Measurements from ENCODE around the gene ATP6V0E2.

ATP6V0E2 gene

DNA sequence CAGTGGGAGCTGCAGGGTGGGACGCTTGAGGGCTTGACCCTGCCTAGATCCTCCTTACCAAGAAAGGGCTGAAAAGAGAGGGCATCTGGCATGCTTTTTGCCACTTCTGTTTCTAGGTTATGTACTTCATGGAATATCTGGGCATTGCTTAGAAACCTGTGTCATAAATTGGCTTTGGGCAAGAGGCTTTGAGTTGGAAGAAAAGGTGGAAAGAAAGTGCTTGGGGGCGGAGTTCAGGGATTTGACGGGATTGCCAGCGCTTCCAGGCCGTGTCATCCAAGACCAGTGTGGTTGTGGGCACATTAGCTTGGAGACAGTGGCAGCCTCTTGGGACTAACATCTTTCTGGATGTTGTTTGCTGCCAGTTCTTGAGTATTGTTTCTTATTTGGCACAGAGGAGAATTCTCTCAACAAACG is 34.8 kb upstream of the ATP6V0E2 start:
- no peak for DNase-seq (ENCODE audit: low read depth)

DNA sequence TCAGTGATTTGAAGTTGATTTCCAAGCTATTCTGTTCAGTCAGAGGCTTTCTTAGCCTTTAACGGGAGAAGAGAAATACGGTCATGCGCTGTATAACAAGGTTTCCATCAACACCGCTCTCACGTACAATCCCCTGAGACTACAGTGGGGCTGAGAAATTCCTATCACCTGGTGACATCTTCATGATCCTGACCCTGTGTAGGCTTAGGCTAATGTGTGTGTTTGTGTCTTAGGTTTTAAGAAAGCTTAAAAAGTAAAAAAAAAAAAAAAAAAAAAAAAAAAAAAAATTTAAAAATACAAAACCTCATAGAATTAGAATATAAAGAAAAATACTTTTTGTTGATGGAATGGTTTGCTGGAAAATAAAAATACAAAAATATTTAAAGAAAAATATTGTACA is 33.8 kb upstream of the ATP6V0E2 start:
- no peak for DNase-seq (ENCODE audit: low read depth)

DNA sequence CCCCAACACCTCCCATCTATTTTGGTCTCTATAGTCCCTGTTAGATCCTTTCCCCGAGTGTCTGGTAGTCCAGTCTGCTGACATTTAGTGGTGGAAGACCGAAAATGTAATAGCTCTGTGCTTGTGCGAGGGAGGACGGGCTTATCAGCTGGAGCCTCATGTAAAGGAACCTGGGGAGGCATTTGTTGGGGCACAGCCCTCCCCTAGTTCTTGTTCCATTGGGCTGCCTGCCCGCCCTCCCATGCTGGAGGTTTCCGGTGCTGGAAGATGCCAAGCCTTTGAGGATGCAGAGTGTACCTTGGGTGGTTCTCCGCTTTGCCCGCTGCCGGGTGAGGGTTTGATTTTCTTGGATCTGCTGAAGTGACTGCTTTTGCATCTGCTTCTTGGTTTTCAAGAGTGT is 30.2 kb upstream of the ATP6V0E2 start:
- no peak for DNase-seq (ENCODE audit: low read depth)

GRCh38 chr7:149844445-149844844 is 29.3 kb upstream of the ATP6V0E2 start:
- DNase-seq (ENCODE audit: low read depth), result no peak

DNA sequence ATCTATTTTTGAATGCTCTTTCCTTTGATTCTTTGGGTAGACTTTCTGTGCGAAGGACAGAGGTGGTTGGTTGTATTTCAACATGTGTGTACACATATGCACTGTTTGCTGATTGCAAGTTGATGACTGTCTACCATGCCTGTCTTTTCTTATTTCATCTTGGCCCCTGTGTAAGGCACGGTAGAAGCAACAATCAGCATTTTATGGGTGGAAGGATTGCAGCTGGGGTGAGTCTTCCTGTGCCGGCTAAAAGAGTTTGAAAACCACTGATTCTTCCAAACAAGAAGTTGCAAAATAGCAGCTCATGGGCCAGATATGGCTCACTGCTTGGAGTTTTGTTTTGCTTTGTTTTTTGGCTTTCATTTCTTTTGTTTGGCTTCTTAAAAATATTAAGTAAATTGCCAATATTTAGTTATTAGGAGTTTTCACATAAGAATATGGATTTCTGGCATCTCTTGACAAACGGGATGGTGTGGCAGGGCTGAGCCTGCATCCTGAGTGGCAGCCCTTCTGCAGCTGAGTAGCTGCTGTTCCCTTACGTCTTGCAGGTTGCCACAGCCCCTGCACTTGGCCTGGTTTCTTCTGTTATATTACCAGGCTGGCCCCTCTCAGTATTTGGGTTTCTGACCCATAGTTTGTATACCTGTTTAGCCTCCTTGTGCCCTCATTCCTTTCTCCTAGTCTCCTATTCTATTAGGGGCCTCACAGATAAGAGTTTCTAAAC is 28.4 kb upstream of the ATP6V0E2 start:
- no peak for DNase-seq (ENCODE audit: low read depth)

- DNase-seq (ENCODE audit: low read depth), result no peak
Observed at GRCh38 chr7:149846021-149846420, 27.7 kb upstream of the ATP6V0E2 start.

- DNase-seq (ENCODE audit: low read depth), result no peak
Observed at GRCh38 chr7:149846436-149847046, 27.2 kb upstream of the ATP6V0E2 start.

DNA sequence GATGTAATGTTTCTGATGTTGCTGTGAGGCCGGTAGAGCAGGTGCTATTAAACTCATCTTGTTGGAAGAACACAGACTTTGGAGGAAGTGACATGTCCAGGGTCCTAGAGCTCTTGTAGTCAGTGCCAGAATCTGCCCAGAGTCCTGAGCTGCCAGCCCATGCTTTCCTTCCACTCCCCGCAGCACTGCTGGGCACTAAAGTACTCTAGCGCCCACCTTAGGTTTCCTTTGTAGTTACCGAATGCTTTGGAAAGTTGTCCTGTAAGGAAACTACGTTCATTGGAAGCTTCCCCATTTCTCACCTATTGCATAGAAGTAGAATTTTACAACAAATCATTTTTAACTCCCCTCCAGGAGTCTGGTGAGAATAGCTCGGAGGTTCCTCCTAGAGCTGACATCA is 24.6 kb upstream of the ATP6V0E2 start:
- DNase-seq (ENCODE audit: low read depth), result no peak

DNA sequence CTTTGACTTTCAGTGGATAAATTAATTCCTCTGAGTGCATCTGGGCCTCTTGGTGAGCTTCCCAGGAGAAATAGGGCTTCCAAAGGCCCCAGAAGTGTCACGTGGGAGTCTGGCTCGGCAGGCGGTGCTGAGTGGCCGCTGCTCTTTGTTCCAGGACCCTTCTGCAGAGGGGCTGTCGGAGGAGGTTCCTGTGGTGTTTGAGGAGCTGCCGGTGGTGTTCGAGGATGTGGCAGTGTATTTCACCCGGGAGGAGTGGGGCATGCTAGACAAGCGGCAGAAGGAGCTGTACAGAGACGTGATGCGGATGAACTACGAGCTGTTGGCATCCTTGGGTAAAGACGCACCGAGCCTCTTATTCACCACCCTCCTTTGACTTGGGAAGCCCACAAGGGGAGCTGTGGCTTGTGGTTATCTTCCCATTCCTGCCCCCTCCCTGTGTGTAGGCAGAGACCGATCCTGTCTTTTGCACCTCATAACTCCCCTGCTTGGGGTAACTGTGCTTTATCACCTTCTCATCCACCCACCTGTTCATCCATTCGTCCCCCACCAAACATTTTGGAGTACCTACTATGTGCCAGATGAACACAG is 23.7 kb upstream of the ATP6V0E2 start:
- no peak for DNase-seq (ENCODE audit: low read depth)

DNA sequence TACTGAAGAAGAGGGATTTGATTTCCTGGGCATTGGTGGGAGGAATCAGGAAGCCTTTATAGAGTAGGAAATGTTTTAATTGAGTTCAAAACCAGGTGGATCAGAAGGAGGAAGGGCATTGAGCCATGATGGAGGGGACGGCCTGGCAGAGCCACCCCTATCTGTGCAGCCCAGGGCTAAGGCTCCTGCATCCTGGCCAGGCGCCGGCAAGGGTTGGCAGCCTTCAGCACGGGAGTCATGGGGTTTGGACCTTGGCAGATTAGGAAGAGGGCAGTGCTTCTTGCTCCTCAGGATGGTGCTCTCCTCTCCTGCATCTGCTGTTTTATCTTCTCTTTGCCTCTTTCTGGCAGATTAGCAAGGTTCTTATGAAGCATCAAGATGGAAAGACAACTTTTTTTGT is 23.1 kb upstream of the ATP6V0E2 start:
- no peak for DNase-seq (ENCODE audit: low read depth)

- no peak for DNase-seq (ENCODE audit: low read depth)
Observed at GRCh38 chr7:149851449-149851848, 22.3 kb upstream of the ATP6V0E2 start.

DNA sequence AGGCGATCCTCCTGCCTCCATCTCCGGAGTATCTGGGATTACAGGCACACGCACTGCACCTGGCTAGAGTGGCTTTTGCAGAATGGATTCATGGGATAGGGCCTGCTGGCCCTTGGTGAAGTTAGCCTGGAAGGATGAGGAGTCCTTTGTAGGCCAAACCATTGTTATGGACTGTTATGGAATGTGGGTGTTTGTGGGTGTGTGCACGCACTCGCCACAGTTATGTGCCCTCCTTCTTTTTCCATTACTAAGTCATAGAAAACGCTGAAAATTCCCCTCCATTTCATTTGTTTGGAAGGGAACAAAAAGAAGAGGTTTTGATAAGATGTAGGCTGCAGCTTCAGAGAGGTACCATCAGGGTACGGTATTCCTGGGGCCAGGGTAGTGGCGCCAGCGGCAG is 20.6 kb upstream of the ATP6V0E2 start:
- DNase-seq (ENCODE audit: low read depth), result no peak

DNA sequence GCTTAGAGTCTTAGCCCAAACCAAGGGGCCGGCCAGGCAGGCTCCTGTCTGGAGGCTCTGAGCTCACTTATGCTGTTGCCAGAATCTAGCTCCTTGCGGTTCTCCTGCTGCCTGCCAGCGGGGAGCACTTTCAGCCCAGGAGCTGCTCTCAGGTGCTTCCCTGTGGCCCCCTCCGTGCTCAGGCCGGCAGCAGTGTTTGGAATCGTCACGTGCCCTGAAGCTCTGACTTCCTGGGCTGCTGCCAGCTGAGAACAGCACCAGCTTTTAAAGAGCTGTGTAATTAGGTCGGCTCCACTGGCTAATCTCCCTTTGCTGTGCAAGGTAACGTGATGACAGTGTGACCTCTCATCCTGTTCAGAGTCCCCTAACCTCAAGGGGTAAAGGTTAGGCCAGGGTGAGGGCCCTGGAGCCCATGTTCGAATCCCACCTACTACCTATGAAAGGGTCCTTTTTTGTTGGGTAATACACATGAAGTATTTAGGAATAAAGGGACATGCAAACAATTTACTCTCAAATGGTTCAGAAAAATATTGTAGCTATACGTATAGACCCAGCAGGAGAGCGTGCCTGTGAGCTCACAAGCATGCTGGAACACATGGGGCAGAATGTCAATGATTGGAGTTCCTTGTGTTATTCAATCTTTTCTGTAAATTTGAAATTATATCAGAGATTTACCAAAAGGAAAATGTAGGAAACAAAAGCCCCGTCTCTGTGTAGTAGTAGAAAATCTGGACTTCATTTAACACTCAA is 19.0 kb upstream of the ATP6V0E2 start:
- no peak for DNase-seq (ENCODE audit: low read depth)

DNA sequence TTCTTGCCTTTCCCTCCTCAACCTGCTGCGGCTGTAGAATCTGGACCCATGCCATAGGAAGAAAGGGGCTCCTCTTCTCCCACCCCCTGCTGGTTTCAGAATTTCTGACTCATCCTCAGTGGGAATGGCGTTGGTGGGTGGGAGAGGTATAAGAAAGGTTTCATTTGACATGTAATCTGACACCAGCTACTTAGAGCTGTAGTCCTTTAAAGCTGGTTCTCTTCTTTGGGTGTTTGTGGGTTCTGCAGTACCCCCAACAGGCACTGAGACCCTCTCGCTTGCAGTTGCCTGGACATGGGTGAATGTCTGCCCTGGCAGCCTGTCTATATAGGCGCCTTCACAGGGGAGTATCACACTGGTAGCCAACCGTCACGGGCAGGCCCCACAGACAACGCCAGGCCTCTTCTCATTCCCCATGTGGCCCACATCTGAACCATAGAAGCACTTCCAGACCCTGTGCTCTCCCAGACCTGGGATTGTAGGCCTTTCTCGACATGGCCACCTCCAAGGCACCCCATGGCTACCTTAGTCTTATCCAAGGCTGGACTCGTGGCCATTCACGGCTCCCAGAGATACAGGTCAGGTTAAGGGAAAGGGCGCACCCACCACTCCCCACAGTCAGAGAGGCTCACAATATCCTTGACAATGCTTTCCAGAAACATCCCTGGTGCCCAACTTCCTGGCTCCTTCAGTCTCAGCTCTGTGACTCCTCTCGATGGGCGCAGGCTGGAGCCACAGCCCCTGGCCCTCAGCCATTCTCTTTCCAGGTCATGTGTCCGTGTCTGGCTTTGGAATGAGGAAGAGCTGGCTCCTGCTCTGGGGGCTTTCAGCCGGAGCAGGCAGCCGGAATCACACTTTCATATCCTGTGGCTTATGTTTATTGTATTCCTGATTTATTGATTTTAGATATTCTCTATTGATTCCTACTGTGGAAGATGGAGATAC is 18.1 kb upstream of the ATP6V0E2 start:
- no peak for DNase-seq (ENCODE audit: low read depth)

GRCh38 chr7:149856583-149856982 is 17.2 kb upstream of the ATP6V0E2 start:
- no peak for DNase-seq (ENCODE audit: low read depth)

GRCh38 chr7:149859369-149859768 is 14.4 kb upstream of the ATP6V0E2 start:
- DNase-seq (ENCODE audit: low read depth), result no peak

- no peak for DNase-seq (ENCODE audit: low read depth)
Observed at GRCh38 chr7:149859876-149860275, 13.9 kb upstream of the ATP6V0E2 start.

- DNase-seq (ENCODE audit: low read depth), result no peak
Observed at GRCh38 chr7:149860821-149861727, 12.7 kb upstream of the ATP6V0E2 start.

DNA sequence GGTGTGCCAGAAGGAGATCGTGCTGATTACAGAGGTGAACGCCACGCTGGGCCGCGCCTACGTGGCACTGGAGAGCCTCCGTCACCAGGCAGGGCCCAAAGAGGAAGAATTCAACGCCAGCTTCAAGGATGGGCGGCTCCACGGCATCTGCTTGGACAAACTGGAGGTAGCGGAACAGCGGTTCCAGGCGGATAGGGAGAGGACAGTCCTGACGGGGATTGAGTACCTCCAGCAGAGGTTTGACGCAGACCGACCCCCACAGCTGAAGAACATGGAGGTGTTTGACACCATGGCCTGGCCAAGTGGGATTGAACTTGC is 12.1 kb upstream of the ATP6V0E2 start:
- DNase-seq (ENCODE audit: low read depth), result no peak

- no peak for DNase-seq (ENCODE audit: low read depth)
Observed at GRCh38 chr7:149862156-149862555, 11.6 kb upstream of the ATP6V0E2 start.

- DNase-seq (ENCODE audit: low read depth), result no peak
Observed at GRCh38 chr7:149863500-149863899, 10.3 kb upstream of the ATP6V0E2 start.

All from CMK (cell line).